Body of pancreas (tissue), 4 donors: ENCODE measurements around the gene EXD3.

ENCODE experiments used
- CTCF ChIP-seq, 7 experiments: fragments of 450-650 bp in 4 of 7; fragments of 200-600 bp in 3 of 7; sonication (generic) in 3 of 7; IDR thresholded peaks; one replicate each; pipeline ENCODE4 v1.5.1; 2016 to 2019; ENCODE audit warnings: antibody characterized with exemption in 7 of 7
- POLR2A ChIP-seq, 3 donors: fragments of 450-650 bp; IDR thresholded peaks; one replicate each; pipeline ENCODE4 v1.6.1; 2016; ENCODE audit warnings: antibody characterized with exemption in 3 of 3, mild to moderate bottlenecking in 2 of 3

- no peak for TF ChIP-seq POLR2A (IDR thresholded peaks at IDR 0.05)
- TF ChIP-seq CTCF (IDR thresholded peaks at IDR 0.05), result no peak
Observed at GRCh38 chr9:137303893-137304382, 119.0 kb downstream of the EXD3 start.
